K562 (cell line): Measurements from ENCODE around the gene FZD10.

Experiments used
- ATF1 ChIP-seq, 2 experiments: fragments of 450-650 bp in 1 of 2; IDR thresholded peaks; 2 replicates each; pipeline ENCODE4 v1.6.1; 2016; ENCODE audit warnings: missing compliant biosample characterization in 1 of 2, missing genetic modification characterization in 1 of 2
- ATF3 ChIP-seq, 2 experiments: fragments of 450-650 bp in 1 of 2; sonication (generic) in 1 of 2; formaldehyde crosslinking in 1 of 2; IDR thresholded peaks in 1 of 2; conservative IDR thresholded peaks in 1 of 2; 2 replicates each; pipeline versions ENCODE4 v1.6.1 to v1.8.1; 2016 to 2023; ENCODE audit warnings: mild to moderate bottlenecking in 2 of 2, moderate library complexity in 2 of 2, inconsistent platforms in 1 of 2, missing genetic modification reagents in 1 of 2
- GABPB1 ChIP-seq: sonication (generic); formaldehyde crosslinking; IDR thresholded peaks from 2 replicates; pipeline ENCODE4 v1.8.0; 2022; ENCODE audit warnings: mild to moderate bottlenecking, missing genetic modification reagents
- RAD21 ChIP-seq, 2 experiments: fragments of 250-450 bp in 1 of 2; fragments of 450-650 bp in 1 of 2; sonication (Bioruptor Pico) in 1 of 2; formaldehyde crosslinking in 1 of 2; IDR thresholded peaks in 1 of 2; conservative IDR thresholded peaks in 1 of 2; 2 replicates each; pipeline versions ENCODE4 v1.4.0 to v1.8.0; 2020 to 2022; ENCODE audit warnings: mild to moderate bottlenecking in 2 of 2, moderate library complexity in 1 of 2
- SAP30 ChIP-seq: fragments of 200-600 bp; sonication (generic); IDR thresholded peaks from 2 replicates; pipeline ENCODE4 v1.6.1; 2012; ENCODE audit warnings: borderline replicate concordance, low read depth, mild to moderate bottlenecking, moderate library complexity, low read length, control low read depth, inconsistent platforms; ENCODE audit not compliant: insufficient read depth, poor library complexity, severe bottlenecking
- ZKSCAN3 ChIP-seq: fragments of 250-450 bp; sonication (Bioruptor Pico); IDR thresholded peaks from 2 replicates; pipeline ENCODE4 v1.4.0; 2020
- ZNF24 ChIP-seq: fragments of 450-650 bp; IDR thresholded peaks from 2 replicates; pipeline ENCODE4 v1.6.1; 2016

GRCh38 chr12:130124605-130125244 lies 37.5 kb upstream of the FZD10 start:
- no peak for TF ChIP-seq ZNF24
- TF ChIP-seq SAP30, result no peak
- TF ChIP-seq ZKSCAN3, result no peak
- TF ChIP-seq GABPB1, result no peak
- no peak for TF ChIP-seq ATF1 (CRISPR knock-in tag; IDR thresholded peaks at IDR 0.05)
- no peak for TF ChIP-seq ATF1 (tag; IDR thresholded peaks at IDR 0.05)
- TF ChIP-seq RAD21 (CRISPR knock-in tag; conservative IDR thresholded peaks at IDR 0.05 in 1 of 2, IDR thresholded peaks at IDR 0.05 in 1 of 2), result no peak
- TF ChIP-seq ATF3 (IDR thresholded peaks at IDR 0.05), result no peak
- TF ChIP-seq ATF3 (CRISPR knock-in tag; conservative IDR thresholded peaks at IDR 0.05), result no peak
